Astrocyte (in vitro differentiated cells and primary cell): ENCODE results near the gene SET.

Source experiments
- CTCF ChIP-seq: IDR thresholded peaks from 2 replicates; pipeline ENCODE4 v1.5.1; 2011; ENCODE audit warnings: low read depth, mild to moderate bottlenecking, inconsistent platforms, low read length, moderate library complexity; ENCODE audit not compliant: insufficient read depth
- EZH2 ChIP-seq: IDR thresholded peaks from 2 replicates; pipeline ENCODE4 v1.6.1; 2012; ENCODE audit warnings: mild to moderate bottlenecking, low read length, inconsistent platforms; ENCODE audit not compliant: insufficient read depth

GRCh38 chr9:128723866-128724743, 35.1 kb downstream of the SET start, which contains the start of gene ZDHHC12:
- TF ChIP-seq CTCF (no peak), EZH2 (no peak)
